ENCODE results near the gene GPC3.
"Not testable (repeated sequence)": the region's sequence is repeated elsewhere in the genome, so short reads cannot be mapped to it uniquely, and the experiment has no call there.

GRCh38 chrX:133621384-133621783 lies 364.0 kb downstream of the GPC3 start:
- not testable (repeated sequence) for TF ChIP-seq CTCF (IDR thresholded peaks at IDR 0.05; ENCODE audit: low read depth, low read length, poor library complexity, severe bottlenecking); EZH2phosphoT487 (IDR thresholded peaks at IDR 0.05; ENCODE audit: borderline replicate concordance, low read length)

Data from DOHH2 (cell line).